ENCODE results near the gene TSR2.
A peak's percentile ranks its signal among the peaks of the same experiment; 100 is the strongest.

TSR2 gene, protein sequence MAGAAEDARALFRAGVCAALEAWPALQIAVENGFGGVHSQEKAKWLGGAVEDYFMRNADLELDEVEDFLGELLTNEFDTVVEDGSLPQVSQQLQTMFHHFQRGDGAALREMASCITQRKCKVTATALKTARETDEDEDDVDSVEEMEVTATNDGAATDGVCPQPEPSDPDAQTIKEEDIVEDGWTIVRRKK

DNA sequence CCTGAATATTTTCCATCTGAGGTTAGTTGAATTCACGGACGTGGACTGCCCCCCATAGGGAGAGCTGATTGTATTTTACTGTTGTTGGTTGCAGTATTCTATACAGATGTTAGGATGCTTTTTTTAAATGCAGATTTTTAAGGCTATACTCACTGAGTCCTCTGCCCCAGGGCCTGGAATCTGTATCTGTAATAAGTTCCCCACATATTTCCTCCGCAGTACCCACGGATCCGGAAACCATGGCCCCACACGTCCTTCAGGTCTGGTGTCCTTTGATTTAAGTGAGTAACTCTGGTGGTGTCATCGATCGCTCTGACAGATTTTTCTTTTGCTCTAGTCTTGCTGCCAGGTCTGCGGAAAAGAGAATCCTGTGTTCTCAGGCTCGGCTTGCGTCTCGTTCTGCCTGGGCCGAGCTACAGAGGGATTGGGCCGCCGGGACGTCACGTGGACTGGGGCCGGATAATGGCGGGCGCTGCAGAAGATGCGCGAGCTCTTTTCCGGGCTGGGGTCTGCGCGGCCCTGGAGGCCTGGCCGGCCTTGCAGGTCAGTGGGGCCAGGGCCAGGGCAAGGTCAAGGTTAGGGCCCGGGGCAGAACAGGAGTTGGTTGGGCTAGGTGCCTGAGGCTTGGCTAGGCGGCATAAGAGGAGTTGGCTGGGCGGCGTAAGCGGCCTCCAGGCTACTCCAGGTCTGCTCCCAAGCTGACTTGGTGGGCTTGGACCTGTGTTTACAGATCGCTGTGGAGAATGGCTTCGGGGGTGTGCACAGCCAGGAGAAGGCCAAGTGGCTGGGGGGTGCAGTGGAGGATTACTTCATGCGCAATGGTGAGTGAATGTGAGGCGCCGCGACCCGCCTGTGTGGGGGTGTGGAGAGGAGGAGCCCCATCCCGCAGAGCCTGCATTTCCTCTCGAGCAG lies at the start of gene TSR2:
Gene TSR2, plus strand, starts transcription at position 445 of the 912 bp plus-strand sequence. Its CDS starts 18 bp downstream, at position 463.
- DNase-seq, result peak; percentile 86

DNA sequence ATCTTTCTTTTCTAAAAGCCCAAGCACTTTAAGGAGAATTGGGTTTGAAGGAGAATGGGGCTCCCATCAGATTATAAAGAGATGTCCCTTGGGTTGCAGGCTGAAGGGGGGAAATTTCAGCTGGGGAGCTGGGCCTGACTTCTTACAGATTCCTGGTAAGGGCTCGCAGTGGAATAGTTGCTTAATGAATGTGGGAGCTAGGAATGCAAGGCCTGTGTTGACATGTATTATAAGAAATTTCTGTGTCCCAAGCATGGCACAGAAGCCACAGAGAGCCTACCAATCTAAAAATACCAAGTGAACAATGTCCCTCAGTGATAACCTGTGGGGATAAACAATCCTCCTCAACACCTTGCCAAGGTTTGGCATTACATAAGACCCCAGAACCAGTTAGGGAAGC lies 43.1 kb upstream of the TSR2 start:
- no peak for DNase-seq

DNA sequence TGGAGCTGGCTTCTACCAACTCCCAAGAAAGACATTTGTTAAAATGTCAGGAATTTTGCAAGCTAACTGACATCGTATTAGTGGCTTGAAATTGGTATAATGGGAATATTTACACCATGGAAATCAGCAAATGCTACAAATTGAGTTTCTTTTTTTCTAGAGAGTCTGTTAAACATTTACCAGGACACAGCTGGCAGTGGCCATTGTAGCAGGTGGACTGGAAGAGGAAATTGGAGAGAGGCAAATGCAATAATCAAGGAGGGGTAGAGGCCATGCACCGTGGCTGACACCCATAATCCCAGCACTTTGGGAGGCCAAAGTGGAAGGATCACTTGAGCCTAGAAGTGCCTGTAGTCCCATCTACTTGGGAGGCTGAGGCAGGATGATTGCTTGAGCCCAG lies 32.9 kb upstream of the TSR2 start:
- DNase-seq, result no peak

DNA sequence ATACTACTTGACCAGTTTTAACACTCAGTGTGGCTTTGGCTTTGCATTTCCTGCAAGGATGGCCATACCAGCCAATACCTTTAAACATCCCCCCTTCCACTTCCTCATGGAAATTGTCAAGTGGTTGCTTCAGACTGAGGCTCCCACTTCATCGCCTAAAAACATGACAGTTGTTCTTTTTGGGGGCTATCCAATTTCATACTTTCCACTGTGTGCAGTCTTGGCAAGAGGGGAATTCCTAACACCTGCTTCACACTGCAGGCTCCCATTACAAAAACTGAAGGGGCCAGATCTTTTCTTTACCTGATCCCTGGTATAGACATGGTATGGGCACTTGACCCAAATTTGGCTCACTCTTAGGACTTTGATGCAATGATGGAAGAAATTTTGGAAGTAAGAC lies 28.5 kb upstream of the TSR2 start:
- DNase-seq, result no peak

DNA sequence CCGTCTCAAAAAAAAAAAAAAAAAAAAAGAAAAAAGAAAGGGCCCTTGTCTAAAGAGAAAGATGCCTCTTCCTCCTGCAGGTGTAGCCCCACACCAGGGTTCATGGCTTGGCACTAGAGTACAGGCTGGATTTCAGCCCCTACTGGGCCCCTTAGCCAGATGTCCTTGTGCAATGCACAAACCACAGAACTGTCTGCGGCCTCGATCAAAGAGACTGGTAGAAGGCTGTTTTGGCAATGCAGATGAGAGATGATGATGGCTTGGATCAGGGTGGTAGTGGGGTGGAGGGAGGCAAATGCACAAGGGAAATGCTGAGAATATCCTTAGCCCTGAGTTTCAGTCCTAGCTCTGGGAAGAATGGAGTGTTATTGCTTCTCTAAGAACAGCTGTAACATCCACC lies 26.5 kb upstream of the TSR2 start:
- no peak for DNase-seq

DNA sequence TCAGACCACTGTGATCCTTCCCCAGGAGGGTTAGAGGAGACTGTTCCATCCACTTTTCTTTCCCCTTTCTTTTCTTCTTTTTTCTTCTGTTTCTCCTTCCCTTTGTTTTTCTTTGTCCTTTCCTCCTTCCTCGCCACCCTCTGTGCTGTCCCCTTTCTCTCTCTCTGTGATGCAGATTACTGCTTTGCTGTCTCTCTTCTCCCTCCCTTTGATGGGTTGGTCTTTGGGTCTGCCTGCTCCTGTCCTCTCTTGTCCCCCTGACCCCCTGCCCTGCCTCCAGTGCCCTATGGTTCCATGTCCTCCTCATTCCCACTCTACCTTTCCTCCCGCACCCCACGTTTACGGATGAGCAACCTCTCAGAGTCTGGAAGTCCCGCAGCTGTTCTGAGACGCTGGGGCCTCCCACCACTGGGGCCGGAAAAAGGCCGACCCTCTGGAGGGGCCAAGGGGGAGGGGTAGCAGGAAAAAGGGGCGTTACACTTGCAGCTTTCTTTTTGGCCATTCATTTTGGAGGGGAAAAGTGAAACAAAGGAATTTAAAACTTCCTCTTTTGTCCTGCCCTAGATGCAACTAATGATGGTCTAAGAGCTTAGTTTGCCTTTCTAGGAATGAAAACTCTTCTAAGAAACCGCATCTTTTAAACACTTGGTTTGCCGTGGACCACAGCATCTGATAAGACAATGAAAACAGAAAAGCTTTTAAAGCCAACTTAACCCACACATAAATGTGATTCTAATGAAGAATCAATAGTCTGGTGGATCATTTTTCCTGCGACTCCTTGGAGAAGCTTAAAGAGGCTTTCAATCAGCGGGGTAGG lies 24.5 kb upstream of the TSR2 start:
- DNase-seq, result no peak

DNA sequence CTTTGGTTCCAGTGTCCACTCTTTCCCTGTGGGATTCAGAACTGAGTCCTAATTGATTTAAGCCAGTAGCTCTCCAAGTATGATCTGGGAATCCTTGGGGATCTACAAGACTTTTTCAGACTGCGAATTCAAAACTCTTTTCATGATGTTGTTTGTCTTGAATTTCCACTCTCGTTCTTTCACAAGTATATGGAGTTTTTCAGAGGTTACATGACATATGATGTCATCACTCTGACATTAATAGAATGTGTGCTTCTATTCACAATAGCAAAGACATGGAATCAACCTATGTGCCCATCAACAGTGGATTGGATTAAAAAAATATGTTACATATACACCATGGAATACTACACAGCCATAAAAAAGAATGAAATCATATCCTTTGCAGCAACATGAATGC lies 23.2 kb upstream of the TSR2 start:
- DNase-seq, result no peak

DNA sequence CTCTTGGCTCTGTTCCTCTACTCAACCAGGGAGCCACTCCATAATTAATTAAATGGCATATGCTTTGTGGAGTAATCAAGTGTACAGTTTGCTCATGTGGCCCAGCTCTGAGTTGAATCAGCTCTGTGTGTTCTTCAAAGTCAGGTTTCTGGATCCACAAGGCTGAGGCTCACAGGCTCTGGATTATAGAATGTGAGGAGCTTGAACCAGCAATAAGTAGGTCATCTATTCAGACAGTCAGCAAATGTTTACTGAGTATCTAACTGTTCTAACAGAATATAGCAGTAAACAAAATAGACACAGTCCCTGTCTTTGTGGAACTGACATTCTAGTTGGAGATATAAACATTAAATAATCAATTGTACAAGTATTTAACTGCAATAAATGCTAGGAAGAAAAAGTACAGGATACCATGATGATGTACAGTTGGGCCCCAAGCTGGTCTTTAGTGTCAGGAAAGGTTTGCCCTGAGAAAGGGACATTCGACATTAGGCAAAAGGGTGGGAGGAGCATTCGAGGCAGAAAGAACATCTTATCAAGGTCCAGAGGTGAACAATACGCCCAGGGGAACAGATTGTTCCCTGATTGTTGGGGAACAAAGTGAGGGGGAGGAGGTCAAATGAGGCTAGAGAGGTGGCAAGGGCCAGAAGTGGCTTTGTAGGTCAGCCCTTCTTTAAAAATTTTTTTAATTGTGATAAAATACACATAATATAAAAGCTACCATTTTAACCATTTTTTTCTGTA lies 20.5 kb upstream of the TSR2 start:
- no peak for DNase-seq

DNA sequence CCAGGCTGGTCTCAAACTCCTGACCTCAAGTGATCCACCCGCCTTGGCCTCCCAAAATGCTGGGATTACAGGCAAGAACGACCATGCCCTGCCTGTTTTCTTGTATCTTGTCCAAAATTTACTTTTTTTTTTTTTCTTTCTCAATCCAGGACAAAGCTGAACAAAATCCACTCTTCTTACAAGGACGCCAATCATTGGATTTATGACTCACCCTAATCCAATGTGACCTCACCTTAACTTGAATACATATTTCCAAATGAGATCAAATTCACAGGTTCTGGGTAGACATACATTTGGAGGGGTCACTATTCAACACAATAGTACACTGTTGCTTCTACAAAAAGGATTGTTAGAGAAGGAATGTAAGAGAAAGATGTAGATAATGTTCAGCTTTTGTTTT lies 18.0 kb upstream of the TSR2 start:
- DNase-seq, result no peak

DNA sequence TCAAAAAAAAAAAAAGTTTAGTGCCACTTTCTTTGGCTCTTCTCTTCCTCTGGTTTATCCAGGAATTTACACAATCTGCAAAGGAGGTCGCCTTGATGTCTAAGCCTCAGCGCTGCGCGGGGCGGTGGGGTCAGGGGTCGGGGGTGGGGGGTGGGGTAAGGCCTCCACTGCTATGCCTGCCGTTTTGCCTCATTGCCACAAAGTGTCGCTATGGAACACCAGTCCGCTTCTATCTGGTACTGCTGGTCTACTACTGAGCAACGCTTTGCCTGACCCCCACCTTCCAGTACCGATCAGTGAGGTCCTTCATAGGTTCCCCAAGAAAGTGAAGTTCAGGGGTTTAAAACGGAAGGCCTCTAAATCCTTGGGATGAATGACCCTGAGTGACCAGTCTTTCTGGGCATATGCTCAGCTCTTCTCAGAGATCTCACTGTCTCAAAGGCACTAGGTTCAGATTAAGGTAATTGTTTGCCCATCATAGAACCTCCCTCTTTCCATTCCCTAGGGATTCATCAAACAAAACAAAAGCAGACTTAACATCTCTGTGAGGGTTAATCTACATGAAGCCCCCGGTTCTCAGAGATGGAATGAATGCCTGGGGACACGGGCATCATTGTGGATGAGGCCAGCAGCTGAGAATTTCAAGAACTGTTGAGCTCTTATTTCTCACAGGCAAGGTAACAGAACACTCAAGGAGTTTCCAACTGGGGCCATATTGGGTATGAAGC lies 16.9 kb upstream of the TSR2 start:
- DNase-seq, result peak; percentile 14

DNA sequence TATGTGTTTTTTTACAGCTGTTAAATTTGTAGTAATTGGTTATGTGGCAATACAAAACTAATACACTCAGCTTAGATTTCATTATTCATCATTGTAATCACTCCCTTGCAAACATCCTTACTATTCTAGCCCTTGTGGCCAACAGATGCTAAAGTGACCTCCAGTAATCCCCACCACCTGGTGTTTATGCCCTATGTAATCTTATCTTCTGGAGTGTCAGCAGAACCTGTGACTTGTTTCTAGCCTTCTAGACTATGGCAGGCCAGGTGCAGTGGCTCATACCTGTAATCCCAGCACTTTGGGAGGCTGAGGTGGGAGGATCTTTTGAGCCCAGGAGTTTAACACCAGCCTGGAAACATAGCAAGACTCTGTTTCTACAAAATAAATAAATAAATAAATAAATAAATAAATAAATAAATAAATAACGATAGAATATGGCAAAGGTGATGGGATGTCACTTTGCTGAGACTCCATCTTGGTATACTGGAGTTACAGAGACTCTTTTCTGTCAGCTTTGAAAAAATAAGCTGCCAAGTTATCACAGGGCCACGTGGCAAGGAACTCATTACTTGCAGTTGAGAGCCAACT lies 12.3 kb upstream of the TSR2 start:
- no peak for DNase-seq

DNA sequence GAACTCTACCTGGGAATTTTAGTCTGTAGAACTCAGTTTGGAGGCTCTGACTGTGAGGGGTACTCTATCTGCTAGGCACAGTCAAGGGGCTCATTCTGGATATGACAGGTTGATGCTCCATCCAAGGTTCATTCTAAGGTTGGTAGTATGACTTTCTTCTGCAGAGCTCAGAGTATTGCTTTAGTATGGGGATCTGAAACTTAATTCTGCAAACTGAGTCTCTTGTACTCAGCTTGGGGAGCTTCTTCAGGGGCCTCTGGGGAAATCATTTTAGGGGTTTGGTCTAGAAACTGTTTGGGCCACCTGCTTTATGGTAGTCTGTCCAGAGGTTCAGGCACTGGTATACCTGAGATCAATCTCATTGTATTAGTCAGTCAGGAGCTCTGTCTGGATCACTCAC lies 9.7 kb upstream of the TSR2 start:
- DNase-seq, result no peak

DNA sequence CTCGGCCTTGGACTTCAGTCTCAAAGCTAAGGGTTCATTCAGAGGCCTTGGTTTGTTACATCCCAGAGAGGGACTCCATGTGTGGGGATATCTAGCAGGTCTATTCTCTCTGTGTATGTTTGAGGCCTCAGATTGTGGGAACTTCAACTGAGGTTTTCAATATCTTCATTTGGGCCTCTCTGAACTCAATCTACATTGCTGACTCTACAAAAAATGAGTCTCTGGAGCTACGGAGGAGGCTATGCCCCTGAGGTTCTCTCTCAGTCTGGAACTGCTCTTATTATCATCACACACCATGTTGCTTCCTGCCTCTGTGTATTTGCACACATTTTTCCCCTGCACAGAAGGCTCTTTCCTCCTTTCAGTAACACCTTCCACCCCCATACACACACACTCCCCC lies 5.1 kb upstream of the TSR2 start:
- no peak for DNase-seq

DNA sequence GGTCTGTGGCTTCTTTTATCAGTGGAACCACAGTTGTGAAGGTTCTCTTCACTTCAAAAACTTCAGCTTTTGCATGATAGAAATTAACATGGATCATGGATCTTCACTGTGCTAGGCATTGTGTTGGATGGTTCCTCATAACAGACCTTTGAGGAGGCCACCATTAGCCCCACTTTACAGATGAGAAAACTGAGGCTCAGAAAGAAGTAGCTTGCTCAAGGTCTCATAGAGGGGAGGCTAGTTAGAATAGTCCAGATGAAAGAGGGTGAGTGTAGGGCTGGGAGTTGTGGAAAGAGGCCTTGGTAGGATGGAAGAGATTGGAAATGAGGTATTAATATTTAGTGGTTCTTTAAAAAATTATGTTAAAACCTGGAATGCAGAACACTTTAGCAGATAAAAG lies 2.6 kb downstream of the TSR2 start:
- DNase-seq, result no peak

DNA sequence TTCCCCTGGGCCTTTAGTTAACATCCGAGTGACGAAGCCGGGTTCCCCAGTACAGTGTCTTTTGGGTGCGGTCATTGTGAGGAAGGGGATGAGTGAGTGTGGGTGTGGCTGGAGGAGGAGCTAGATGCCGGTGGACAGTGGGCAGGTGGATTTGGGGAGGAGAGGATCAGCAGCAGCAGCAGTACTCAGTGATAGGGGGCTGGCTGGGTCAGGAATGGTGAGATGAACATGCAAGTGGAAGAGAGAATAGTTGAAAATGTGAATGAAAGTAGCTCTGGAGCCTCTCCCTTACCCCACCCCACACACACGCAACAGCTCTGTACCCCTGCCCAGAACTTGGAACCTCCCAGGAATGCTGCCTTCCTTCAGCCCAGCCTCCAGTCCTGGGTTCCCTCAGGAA lies 4.5 kb downstream of the TSR2 start:
- no peak for DNase-seq

DNA sequence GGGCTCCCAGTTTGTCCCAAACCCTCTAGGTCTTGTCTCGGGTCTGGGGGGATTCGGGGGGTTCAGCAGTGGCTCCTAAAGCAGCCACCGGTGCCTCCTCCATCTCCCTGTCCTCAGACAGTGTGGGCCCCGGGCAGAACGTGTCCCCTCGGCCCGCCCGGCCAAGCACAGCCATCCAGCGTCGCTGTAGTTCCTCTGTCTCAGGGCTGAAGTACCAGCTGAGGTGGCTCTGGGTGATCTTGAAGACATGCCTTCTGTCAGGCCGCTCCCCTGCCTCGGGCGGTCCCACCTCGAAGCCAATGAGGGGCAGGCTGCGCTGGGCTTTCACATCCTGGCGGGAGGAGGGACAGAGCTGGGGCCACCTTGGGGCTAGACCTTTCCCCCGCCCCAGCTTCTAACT lies 5.9 kb downstream of the TSR2 start:
- no peak for DNase-seq

DNA sequence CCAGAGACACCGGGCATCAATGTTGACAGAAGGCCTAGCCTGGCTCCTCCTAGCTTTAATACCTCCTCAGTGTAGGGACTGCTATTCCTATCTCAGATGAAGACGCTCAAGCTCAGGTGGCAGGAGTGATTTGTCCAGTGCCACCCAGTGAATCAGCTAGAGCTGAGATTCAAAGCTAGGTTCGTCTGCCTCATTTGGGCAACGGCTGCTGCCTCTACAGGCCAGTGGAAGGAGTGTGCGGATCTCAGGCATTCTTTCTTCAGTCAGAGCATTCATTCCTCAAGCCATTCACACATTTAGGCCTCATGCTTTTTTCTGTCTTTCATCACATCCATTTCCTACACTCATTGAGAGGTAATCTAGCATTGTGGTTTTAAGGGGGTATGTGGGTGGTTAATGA lies 7.3 kb downstream of the TSR2 start:
- no peak for DNase-seq

DNA sequence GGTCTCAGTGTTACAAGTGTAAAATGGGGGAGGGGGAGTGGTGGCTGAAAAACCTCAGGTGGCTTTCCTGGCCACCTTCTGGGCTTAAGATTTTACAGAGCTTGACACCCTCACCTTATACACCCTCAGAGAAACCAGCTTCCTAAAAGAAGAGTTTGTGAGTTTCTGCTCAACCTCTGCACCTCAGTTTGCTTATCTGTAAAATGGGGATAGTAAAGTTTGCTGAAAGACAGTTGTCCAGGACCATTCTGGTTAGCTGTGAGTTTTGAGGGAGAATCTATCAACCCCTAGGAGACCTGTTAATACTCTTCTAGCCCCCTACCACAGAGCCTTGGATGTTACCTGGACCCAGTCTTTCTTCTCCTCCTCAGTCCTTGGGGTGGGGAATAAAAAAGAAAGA lies 9.7 kb downstream of the TSR2 start:
- DNase-seq, result no peak

DNA sequence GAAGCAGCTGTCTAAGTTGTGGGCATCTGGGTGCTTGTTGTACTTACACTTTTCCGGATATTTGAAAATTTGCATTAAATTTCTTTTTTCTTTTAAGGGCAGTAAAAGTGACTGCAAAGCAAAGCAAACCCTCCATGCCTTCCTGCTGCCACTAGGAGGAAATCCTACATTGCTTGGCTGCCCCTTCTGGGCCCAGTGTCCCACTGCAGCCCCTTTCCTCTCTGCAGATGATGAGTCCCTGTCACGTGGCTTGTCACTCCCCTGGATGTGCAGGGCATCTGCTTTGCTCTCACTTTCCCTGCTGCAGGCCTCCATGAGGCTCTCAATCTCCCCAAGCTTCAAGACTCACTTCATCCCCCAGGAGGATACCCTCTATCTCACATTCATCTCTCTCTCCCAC lies 12.7 kb downstream of the TSR2 start:
- DNase-seq, result no peak

DNA sequence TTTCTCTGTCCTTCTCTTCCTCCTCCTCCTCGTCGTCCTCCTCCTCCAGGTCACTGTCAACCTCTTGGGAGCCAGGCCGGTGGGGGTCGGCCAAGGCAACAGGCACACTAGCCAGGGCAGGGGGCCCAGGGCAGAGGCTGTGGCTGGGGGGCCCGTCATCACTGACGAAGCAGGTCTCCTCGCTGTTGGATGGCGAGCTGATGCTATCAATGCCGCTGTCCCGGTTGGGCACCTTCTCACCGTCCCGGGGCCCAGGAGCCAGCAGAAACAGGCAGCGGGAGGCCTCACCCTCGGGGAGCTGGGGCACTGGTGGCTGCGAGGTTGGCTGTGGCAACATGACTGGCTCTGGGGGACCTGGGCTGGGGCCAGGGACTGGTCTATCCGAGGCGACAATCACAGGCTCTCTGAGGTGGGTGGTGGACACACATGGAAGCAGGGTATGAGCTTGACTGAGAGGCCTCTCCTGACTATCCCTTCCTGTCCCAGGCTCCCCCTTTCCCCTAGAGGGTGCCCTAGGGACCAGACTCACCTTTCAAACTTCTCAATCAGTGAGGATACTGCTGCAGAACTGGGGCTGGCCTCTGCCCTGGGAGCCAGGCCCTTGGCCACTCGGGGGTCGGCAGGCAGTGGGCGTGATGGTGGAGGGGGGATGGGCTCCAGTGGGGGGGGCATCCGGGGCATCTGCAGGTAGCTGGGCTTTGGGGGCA lies 30.0 kb downstream of the TSR2 start:
- DNase-seq, result no peak

Data from activated CD4-positive, alpha-beta T cell treated with anti-CD3 and anti-CD28 coated beads, Interleukin-2, Interleukin-6, amounts not matched to agents 100 ng/mL and 50 ng/mL, durations not matched to agents 16 hours and 8 hours (primary cell).